Measurements from ENCODE around the gene SLC2A9. TPM values are rescaled to one million over a fixed set of nuclear protein-coding genes. Genes with fewer than 3 reads are reported as not detected.
"Not testable (repeated sequence)": the region's sequence is repeated elsewhere in the genome, so short reads cannot be mapped to it uniquely, and the experiment has no call there.

The SLC2A9 gene
- total RNA-seq, 1 experiment from 2014 or later = not detected

DNA sequence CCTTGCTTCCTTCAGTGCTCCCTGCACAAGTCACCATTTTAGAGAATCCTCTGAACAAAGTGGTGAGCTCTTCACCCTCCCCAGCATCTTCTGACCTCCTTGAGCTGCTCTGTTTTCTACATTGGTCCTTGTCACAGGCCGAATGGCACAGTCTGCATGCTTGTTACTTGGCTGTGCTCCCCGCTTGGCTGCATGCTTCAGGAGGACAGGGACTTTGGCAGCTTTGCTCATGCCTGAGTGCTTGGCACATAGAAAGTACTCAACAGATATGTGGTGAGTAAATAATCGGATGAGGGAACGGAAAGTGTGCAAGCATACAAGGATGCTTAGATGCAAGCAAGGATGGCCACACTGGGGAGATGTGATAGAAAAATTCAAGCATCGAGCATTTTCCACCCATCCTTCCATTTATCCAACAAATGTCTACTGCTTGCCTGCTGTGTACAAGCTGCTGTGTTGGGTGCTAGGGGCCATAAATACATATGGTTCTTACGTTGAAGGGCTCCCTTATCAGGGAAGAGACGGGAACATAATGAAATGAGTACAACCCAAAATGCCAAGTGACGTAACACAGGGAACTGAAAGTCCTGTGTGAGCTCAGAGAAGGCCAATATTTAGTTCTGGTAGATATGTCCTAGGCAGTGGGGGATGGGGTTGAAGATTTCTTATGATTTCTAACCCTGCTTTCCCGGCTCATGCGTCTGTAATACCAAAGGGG lies 31.2 kb downstream of the SLC2A9 start:
- Histone ChIP-seq H3K27me3 (no peaks in the 10 kb centered on the region), H3K4me3 (no peak overlapping the region), H3K36me3 (no peaks in the 10 kb centered on the region), H3K9me3 (no peaks in the 10 kb centered on the region)
- no peak for DNase-seq

- DNase-seq = no peak
Measured at GRCh38 chr4:9988933-9989332, 32.4 kb downstream of the SLC2A9 start.

GRCh38 chr4:9988363-9988749 lies 32.9 kb downstream of the SLC2A9 start:
- DNase-seq = no peak
- Histone ChIP-seq H3K9me3 (no peaks in the 10 kb centered on the region), H3K36me3 (no peaks in the 10 kb centered on the region), H3K27me3 (no peaks in the 10 kb centered on the region), H3K4me3 (no peak overlapping the region)

More at GRCh38 chr4:9988933-9989332, 32.4 kb downstream of the SLC2A9 start:
- no peaks in the 10 kb centered on the region for H3K36me3 ChIP-seq
- no peaks in the 10 kb centered on the region for H3K9me3 ChIP-seq
- no peaks in the 10 kb centered on the region for H3K27me3 ChIP-seq
- H3K4me3 ChIP-seq = no peak overlapping the region

DNA sequence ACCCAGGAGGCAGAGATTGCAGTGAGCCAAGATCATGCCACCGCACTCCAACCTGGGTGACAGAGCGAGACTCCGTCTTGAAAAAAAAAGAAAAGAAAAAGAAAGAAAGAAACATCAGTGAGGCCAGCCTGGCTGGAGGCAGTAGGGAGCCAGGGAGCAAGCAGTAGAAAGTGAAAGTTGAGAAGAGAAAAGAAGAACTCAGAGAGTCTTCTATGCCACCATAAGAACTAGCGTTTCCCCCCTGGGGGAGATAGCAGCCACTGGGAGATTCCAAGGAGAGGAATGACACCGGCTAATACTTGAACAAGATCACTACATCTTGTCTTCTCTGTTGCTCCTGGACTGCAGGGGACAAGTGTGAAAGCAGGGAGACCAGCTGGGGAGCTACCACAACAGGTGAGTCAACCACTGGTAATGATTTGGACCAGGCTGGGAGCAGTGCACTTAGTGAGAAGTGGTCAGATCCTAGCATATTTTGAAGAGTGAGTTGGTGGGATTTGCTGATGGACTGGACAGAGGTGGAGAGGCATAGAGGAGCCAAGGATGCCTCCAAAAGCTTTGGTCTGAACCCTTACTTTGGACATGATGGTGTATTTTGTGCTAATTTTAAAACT lies 33.4 kb downstream of the SLC2A9 start:
- Histone ChIP-seq H3K9me3 (no peaks in the 10 kb centered on the region), H3K27me3 (no peaks in the 10 kb centered on the region), H3K36me3 (no peaks in the 10 kb centered on the region), H3K4me3 (no peak overlapping the region)
- no peak for DNase-seq

- H3K27me3 ChIP-seq = no peaks in the 10 kb centered on the region
- no peaks in the 10 kb centered on the region for H3K9me3 ChIP-seq
- no peak overlapping the region for H3K4me3 ChIP-seq
- no peak for DNase-seq
- H3K36me3 ChIP-seq = no peaks in the 10 kb centered on the region
Measured at GRCh38 chr4:9984621-9985020, 36.7 kb downstream of the SLC2A9 start.

GRCh38 chr4:9983211-9983610 lies 38.1 kb downstream of the SLC2A9 start:
- Histone ChIP-seq H3K27me3 (no peaks in the 10 kb centered on the region), H3K9me3 (no peaks in the 10 kb centered on the region), H3K4me3 (no peak overlapping the region), H3K36me3 (no peaks in the 10 kb centered on the region)
- no peak for DNase-seq

DNA sequence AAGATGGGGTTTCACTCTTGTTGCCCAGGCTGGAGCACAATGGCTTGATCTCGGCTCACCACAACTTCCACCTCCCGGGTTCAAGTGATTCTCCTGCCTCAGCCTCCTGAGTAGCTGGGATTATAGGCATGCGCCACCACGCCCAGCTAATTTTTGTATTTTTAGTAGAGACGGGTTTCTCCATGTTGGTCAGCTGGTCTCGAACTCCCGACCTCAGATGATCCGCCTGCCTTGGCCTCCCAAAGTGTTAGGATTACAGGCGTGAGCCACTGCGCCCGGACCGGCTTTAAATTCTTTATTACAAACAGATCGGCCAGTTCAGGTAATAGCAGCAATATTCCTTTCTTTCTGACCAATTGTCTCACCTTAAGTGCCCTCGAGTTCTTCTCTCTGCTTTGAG lies 39.4 kb downstream of the SLC2A9 start:
- H3K27me3 ChIP-seq, H3K9me3 ChIP-seq, DNase-seq, H3K4me3 ChIP-seq, H3K36me3 ChIP-seq: not testable (repeated sequence)

DNA sequence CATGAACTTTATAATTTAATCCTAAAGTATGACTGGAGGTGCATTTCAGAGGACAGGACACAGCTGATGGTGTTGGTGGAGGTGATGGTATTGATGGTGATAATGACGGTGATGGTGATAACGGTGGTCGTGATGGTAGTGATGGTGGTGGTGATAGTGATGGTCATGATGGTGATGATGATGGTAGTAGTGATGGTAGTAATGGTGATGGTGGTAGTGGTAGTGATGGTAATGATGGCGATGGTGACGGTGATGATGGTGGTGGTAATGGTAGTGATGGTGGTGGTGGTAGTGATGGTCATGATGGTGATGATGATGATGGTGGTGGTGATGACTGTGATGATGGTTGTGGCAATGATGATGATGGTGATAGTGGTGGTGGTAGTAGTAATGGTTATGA lies 40.4 kb downstream of the SLC2A9 start:
- no peaks in the 10 kb centered on the region for H3K9me3 ChIP-seq
- no peaks in the 10 kb centered on the region for H3K36me3 ChIP-seq
- no peak for DNase-seq

DNA sequence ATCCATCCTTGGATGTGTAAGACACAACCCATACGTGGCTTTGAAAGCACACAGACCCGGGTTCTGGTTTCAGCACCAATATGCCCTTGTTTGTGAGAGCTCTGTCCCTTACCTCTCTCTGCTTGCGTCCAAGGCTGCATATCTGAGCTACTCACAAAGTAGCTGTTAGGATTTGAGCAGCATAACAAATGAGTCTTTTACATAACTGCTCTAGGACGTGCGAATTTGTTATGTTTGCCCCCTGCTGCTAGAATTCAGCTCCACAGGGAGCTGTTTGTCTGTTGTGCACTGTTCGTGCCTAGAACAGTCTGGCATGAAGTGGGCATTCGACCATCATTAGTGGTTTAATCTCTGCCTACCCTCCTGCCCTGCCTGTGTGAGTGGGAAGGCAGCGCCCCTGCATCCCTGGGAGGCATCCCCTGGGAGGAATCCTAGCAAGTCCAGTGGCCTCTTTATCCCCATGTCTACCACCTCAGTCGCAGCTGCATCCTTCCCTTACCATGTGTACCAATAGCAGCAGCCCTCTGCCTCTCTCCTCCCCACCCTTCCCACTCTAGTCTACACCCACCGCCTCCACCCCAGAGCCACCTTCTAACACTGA lies 42.1 kb downstream of the SLC2A9 start:
- Histone ChIP-seq H3K27me3 (no peaks in the 10 kb centered on the region), H3K4me3 (no peak overlapping the region), H3K9me3 (no peaks in the 10 kb centered on the region), H3K36me3 (no peaks in the 10 kb centered on the region)
- peak; percentile 12 for DNase-seq

More for the DNA sequence above, 40.4 kb downstream of the SLC2A9 start:
- no peaks in the 10 kb centered on the region for H3K27me3 ChIP-seq
- H3K4me3 ChIP-seq = no peak overlapping the region

DNA sequence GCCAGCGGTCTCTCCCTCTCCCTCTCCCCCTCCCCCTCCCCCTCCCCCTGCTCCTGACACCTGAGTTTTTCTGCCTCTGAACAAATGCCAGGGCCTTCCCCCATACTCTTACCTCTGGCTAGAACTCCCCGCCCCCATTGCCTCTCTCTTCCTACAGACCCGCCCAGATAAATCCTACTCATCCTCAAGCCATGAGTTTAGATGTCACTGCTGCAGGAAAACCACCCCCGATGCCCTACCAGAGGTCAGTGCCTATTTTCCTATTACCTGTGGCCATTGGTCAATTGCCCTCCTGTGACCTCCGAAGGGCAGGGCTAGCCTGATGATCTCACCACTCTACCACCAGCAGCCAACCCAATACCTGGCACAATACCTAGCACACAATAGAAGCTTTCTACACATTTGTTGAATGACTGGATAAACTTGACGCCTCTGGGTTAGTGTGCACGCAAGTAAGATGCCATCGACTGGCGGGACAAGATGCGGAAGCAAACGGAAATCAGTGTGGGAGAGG lies 43.7 kb downstream of the SLC2A9 start:
- H3K9me3 ChIP-seq = no peaks in the 10 kb centered on the region
- no peaks in the 10 kb centered on the region for H3K27me3 ChIP-seq
- H3K4me3 ChIP-seq = no peak overlapping the region
- no peak for DNase-seq
- no peaks in the 10 kb centered on the region for H3K36me3 ChIP-seq

- no peaks in the 10 kb centered on the region for H3K9me3 ChIP-seq
Measured at GRCh38 chr4:9976781-9977180, 44.5 kb downstream of the SLC2A9 start.

DNA sequence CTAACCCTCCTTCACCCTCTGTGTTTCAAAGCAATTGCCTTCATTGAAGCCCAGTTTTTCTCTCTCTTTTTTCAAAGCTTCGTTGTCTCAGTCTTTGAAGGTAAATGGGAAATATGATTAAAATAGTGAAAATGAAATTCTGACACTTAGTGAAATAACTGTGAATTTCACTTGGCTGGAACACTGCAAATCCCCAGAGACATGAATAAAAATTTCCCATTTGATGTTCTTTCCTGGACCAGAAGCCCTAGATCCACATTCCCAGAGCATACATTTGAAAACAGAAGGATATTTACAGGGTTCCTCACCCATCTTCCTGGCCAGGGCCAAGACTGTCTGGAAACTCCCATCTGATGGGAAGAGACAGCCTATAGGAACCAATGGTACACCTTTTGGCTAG lies 45.0 kb downstream of the SLC2A9 start:
- Histone ChIP-seq H3K4me3 (no peak overlapping the region), H3K9me3 (no peaks in the 10 kb centered on the region), H3K36me3 (no peaks in the 10 kb centered on the region), H3K27me3 (no peaks in the 10 kb centered on the region)
- DNase-seq = no peak

More at GRCh38 chr4:9976781-9977180, 44.5 kb downstream of the SLC2A9 start:
- no peak for DNase-seq
- no peaks in the 10 kb centered on the region for H3K27me3 ChIP-seq
- no peaks in the 10 kb centered on the region for H3K36me3 ChIP-seq
- no peak overlapping the region for H3K4me3 ChIP-seq

DNA sequence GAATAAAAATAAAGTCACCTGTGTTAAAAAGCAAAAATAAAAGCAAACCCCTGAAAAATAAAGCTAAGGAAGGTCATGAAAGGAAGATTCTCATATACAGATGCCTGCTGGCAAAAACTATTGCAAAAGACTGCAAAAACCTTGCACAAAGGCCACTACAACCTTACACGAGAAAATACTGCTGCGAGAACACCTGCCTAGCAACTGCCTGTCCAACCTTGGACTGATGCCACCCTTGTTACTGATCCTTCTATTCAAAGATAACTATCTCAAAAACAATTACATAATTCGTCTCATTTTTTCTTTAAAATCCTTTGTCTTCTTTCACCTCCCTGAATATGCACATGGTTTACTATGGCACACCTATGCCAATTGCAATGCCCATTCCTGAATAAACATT lies 49.6 kb downstream of the SLC2A9 start:
- H3K27me3 ChIP-seq = no peaks in the 10 kb centered on the region
- no peaks in the 10 kb centered on the region for H3K36me3 ChIP-seq
- DNase-seq = no peak
- no peak overlapping the region for H3K4me3 ChIP-seq
- no peaks in the 10 kb centered on the region for H3K9me3 ChIP-seq

GRCh38 chr4:9970399-9971011 lies 50.8 kb downstream of the SLC2A9 start:
- Histone ChIP-seq H3K9me3 (no peaks in the 10 kb centered on the region), H3K36me3 (no peaks in the 10 kb centered on the region), H3K4me3 (no peak overlapping the region), H3K27me3 (no peaks in the 10 kb centered on the region)
- DNase-seq = no peak

- H3K36me3 ChIP-seq = no peaks in the 10 kb centered on the region
- DNase-seq = no peak
- H3K27me3 ChIP-seq = no peaks in the 10 kb centered on the region
- no peaks in the 10 kb centered on the region for H3K9me3 ChIP-seq
- no peak overlapping the region for H3K4me3 ChIP-seq
Measured at GRCh38 chr4:9969526-9970398, 51.5 kb downstream of the SLC2A9 start.

- Histone ChIP-seq H3K4me3 (no peak overlapping the region), H3K36me3 (no peaks in the 10 kb centered on the region), H3K27me3 (no peaks in the 10 kb centered on the region), H3K9me3 (no peaks in the 10 kb centered on the region)
- no peak for DNase-seq
Measured at GRCh38 chr4:9968472-9968871, 52.8 kb downstream of the SLC2A9 start.

Data from MG63 (cell line).